NT2/D1 (cell line): Measurements from ENCODE around the gene CADPS2.

ENCODE experiments used
- SUZ12 ChIP-seq: IDR thresholded peaks from 2 replicates; pipeline ENCODE4 v1.6.1; 2011; ENCODE audit not compliant: insufficient read length, insufficient read depth; ENCODE audit errors: extremely low read depth
- YY1 ChIP-seq: IDR thresholded peaks from 2 replicates; pipeline ENCODE4 v1.6.1; 2011; ENCODE audit not compliant: insufficient read length, insufficient read depth
- ZNF274 ChIP-seq: IDR thresholded peaks from 2 replicates; pipeline ENCODE4 v1.6.1; 2011; ENCODE audit warnings: mild to moderate bottlenecking, low read depth, low read length

DNA sequence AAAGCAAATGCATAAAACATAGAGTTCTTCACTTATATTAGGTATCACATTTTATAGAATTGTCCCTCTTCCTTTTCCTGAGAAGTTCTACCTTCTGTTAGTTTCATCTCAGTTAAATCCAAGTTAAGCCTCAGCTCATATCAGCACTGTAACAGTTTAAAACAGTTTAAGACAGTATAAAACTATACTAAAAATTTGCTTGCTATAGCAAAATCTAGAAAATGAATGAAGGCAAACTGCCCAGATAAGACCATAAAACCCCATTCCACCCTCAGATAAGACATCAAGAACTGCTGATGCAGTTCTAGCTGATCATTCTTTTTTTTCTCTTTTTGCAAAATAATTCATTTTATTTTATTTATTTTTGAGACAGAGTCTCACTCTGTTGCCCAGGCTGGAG, 364.5 kb downstream of the CADPS2 start:
- TF ChIP-seq ZNF274 = no peak
- TF ChIP-seq YY1 = no peak
- TF ChIP-seq SUZ12 = no peak
